ENCODE results near the gene ZNF606.

DNA sequence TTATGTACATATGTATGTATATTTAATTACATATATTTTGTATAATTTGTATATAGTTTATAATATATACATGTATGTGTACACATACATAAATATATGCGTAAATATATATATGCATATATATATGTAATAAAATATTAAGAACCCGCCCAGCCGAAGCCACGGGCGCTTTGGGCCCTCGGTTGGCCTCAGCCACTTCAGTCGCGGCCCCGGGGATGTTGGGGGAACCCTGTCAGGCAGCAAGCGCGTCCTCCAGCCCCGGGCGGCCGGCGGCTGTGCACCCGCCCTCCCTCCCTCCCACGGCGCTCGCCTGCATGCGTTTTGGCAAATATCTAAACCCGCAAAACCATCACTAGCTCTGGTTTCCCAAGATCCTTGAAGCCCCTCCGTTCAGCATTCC is 7.9 kb upstream of the ZNF606 start:
- TF ChIP-seq CTCF (conservative IDR thresholded peaks at IDR 0.05; ENCODE audit: low read length) (no peak), EZH2phosphoT487 (IDR thresholded peaks at IDR 0.05; ENCODE audit: borderline replicate concordance, low read depth, low read length) (no peak)
